H1 (cell line): Measurements from ENCODE around the gene SNX27. TPM values are rescaled to one million over a fixed set of nuclear protein-coding genes. Genes with fewer than 3 reads are reported as not detected.

Source experiments
- GABPA ChIP-seq: IDR thresholded peaks from 2 replicates; pipeline ENCODE4 v1.6.1; 2011; ENCODE audit warnings: mild to moderate bottlenecking, low read length, moderate library complexity, borderline replicate concordance; ENCODE audit not compliant: insufficient read depth
- POLR2A ChIP-seq, 2 experiments: IDR thresholded peaks; 1 replicate in 1 of 2; 2 replicates in 1 of 2; pipeline ENCODE4 v1.6.1; 2011; ENCODE audit warnings: low read depth in 2 of 2, low read length in 2 of 2, mild to moderate bottlenecking in 2 of 2; ENCODE audit errors: control extremely low read depth in 1 of 2
- POLR2AphosphoS5 ChIP-seq: IDR thresholded peaks from 2 replicates; pipeline ENCODE4 v1.6.1; 2011; ENCODE audit warnings: low read depth, low read length
- SUZ12 ChIP-seq: fragments of 200-600 bp; sonication (generic); IDR thresholded peaks from 2 replicates; pipeline ENCODE4 v1.6.1; 2012; ENCODE audit warnings: mild to moderate bottlenecking, inconsistent platforms, low read length, moderate library complexity, mixed read lengths
- TBP ChIP-seq: IDR thresholded peaks from 2 replicates; pipeline ENCODE4 v1.6.1; 2011; ENCODE audit warnings: low read depth, low read length, improper control_type of control experiment
- polyA plus RNA-seq, 7 experiments: library from polyadenylated mRNA; depleted of rRNA in 3 of 7; stranded (reverse) in 5 of 7; unstranded in 2 of 7; fragments of >200 nt in 5 of 7; fragments of 200-250 nt in 2 of 7; gene quantifications; 1 replicate in 5 of 7; 2 replicates in 1 of 7; 4 replicates in 1 of 7; pipeline versions ENCODE4 v1.2.1 to v1.2.3, GENCODE V29; 2011 to 2013; ENCODE audit warnings: missing spikeins in 2 of 7, mixed read lengths in 2 of 7
- total RNA-seq: library from RNA; stranded (reverse); fragmentation: NEBNext Ultra II Directional; extraction: Animal tissue kit (Norgen Biotek cat#: 25700); gene quantifications from 2 replicates; pipeline ENCODE4 v1.2.1, GENCODE V29; 2021

Gene SNX27
- total and polyA plus RNA-seq, 2 of the 8 experiments (the other 6 are each of a cell fraction or from before 2014, with no cell fraction given): 23.4 to 65.4 TPM

- TF ChIP-seq SUZ12: no peak
- TF ChIP-seq POLR2AphosphoS5: no peak
- no peak for TF ChIP-seq GABPA
- TF ChIP-seq POLR2A (IDR thresholded peaks at IDR 0.05; ENCODE audit: control extremely low read depth in 1 of 2, low read depth in 2 of 2, low read length in 2 of 2): no peak
- TF ChIP-seq TBP: no peak
These were observed 26.2 kb upstream of the SNX27 start (continued) for GRCh38 chr1:151585622-151586021.
